HG02943 (cell line): ENCODE measurements around the gene FSTL4.
"Not testable (repeated sequence)": the region's sequence is repeated elsewhere in the genome, so short reads cannot be mapped to it uniquely, and the experiment has no call there.

Experiments
- ATAC-seq: cut with Tn5 transposase; IDR thresholded peaks from one replicate; pipeline ENCODE4 v1.9.1; 2021; ENCODE audit warnings: mild to moderate bottlenecking, low read depth, moderate library complexity; ENCODE audit not compliant: unreplicated experiment

FSTL4 gene

GRCh38 chr5:133461796-133462516 lies 150.4 kb downstream of the FSTL4 start:
- no peak for ATAC-seq

GRCh38 chr5:133460172-133460758 lies 152.1 kb downstream of the FSTL4 start:
- no peak for ATAC-seq

GRCh38 chr5:133459474-133460160 lies 152.7 kb downstream of the FSTL4 start:
- ATAC-seq = no peak

DNA sequence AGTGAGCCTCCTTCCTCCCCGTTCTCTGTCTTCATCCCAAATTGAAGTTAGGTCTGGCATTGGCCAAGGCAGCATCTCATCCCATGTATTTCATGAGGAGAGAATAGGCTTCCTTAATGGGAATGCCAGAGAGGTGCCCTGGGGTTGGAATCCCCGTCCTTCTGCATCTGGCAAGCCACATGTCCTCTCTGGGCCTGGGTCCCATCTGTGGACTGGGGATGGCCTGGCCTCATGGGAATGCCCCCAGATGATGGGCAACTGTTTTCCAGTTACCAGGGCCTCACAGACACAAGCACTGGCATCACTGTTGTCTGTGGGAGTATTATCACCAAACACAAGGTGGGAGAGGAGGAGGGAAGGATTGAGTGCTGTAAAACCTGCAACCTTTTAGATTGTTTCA lies 153.9 kb downstream of the FSTL4 start:
- no peak for ATAC-seq

DNA sequence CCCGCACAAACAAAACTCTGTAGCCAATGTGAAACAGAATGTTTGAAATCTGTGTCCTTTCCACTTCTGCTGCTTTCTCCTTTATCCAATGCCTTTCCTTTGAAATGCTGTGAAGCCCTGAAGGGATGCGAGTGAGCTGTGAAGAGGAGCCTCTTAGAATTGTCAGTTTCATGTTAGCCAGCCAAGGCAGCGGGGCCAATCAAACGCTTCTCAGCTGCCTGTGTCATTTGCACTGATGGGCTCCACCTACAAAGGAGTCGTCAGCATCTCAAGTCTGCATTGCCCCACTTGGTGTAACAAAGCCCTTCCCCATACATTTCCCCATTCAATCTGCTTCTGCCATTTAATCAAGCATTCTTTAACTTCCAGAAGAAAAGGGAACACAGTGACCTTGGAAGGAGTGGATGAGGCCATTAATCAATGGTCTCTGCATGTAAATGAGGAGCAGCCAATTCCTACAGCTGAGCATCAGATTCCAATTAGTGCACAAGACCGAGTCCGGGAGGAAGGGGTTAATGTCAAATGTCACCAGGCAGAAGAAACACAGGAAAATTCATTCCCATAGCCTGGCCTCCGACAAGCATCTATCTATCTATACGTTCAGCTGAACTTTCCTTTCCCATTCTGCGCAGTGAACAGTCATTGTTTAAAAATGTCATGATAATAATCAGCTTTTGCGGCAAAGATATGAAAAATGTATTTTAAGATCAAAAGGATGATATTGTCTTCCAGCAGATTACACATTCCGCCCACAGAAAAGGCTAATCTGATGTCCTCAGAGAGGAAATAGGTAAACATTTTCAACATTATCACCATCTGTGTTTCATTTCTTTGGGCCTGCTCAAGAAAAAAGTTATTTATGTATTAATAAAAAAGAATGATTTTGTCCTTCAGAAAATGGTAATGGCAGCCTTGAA lies 154.6 kb downstream of the FSTL4 start:
- ATAC-seq = no peak

GRCh38 chr5:133456933-133457402 lies 155.4 kb downstream of the FSTL4 start:
- ATAC-seq = no peak

DNA sequence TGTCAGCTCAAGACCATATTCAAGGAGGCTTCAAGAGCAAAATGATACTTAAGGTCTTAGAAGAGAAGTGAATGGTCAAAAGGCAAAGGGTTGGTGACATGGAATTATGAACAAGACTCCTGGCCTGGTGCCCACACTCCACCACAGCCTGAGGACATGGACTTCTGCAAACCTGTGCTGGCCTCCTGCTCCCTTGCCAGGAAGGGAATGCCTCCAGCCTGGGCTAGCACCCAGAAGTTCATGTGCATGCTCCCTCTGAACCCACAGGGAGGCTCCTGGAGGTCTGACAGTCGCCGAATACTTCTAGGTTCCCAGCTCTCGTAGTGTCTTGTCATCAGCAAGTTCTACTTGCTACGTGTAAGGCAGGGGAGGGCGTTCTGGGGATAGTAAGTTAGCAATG lies 156.7 kb downstream of the FSTL4 start:
- no peak for ATAC-seq

- ATAC-seq = no peak
Observed at GRCh38 chr5:133454442-133454841, 157.9 kb downstream of the FSTL4 start.

DNA sequence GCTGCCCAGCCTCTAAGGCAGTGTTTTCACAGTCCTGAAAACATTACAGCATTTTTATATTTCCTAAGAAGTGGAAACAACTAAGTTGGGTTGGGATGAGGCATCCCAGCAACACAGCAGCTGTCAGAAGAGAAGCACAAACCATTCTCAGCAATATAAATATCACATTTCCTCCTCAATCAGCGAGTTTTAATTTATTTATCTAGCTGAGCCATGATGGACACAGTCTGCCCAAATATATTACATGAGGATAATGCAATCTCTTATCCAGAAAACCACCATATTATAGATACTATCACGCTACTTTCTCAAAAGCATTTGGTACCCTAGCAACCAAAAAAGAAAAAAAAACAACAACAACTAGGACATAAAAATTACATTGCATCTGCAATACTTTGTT lies 158.5 kb downstream of the FSTL4 start:
- ATAC-seq = no peak

GRCh38 chr5:133453084-133453780 lies 159.1 kb downstream of the FSTL4 start:
- ATAC-seq = no peak

DNA sequence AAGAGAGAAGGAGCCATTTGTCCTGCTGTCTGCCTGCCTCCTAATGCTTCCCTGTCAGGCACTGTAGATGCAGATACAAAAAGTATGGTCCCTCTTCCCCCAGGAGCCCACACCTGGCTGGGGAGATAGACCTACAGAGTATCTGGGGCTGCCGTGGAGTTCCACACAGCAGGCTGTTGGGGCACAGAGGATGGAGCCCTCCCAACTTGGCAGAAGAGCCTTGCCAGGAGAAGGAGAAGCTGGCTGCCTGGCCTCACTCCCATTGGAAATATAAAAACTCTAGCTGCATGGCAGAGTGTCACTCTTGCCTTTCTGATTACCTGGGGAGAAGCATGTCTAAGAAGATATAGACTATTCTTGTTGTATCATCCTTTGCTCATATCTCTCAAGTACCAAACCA lies 160.4 kb downstream of the FSTL4 start:
- ATAC-seq = no peak

- no peak for ATAC-seq
Observed at GRCh38 chr5:133450286-133450685, 162.1 kb downstream of the FSTL4 start.

DNA sequence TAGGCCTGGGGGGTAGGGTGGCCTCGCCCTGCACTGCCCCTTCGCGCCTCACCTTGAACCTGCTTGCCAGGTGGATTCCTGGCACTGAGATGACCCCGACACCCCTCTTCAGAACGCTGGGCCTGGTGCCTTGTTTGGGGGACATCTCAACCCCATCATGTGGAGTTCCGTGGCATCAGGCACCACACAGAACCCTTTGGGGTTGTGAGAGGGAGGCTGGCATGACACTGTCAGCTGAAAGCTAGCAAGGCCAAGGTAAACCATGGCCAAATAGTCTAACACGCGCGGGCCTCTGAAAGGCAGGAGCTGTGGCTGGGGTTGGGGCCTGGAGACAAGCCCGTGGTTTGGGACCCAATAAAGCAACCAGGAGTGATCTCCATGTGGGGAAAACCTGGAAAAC lies 163.2 kb downstream of the FSTL4 start:
- ATAC-seq = no peak

DNA sequence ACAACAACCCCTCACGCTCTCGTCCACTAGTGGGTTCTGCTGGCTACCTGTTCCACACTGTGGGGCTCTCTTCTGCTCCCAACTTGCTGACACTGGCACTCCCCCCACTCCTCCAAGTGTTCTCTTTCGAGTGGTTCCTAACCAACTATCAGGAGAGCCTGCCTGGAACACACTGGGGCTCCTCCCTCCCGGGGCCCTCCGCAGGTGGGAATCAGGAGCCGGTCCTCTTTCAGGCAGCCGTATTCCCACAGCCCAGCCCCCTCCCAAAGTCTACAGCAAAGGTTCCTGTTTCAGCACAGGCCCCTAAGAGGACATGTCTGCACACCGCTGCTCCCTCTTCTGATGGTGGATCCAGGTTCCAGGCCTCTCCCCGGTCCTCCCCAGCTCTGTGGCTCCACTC lies 165.9 kb downstream of the FSTL4 start:
- no peak for ATAC-seq

GRCh38 chr5:133445744-133446143 lies 166.6 kb downstream of the FSTL4 start:
- no peak for ATAC-seq

DNA sequence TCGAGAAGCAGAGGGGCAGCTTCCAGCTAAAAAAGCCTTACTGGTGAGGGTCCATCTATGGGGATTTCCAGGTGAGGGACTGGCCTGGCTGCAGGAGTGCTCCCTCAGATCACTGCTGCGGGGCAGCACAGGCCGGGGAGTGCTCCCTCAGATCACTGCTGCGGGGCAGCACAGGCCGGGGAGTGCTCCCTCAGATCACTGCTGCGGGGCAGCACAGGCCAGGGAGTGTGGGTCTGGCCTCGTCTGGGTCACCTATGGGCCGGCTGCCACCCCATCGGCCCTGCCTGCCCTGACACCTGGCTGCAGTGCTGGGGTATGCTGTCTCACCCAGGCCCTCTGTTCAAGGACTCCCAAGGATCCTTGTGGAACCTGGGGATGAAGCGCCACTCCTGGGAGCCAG lies 167.1 kb downstream of the FSTL4 start:
- ATAC-seq = not testable (repeated sequence)

GRCh38 chr5:133444711-133445110 lies 167.6 kb downstream of the FSTL4 start:
- ATAC-seq = no peak

- no peak for ATAC-seq
Observed at GRCh38 chr5:133441166-133441815, 171.1 kb downstream of the FSTL4 start.

DNA sequence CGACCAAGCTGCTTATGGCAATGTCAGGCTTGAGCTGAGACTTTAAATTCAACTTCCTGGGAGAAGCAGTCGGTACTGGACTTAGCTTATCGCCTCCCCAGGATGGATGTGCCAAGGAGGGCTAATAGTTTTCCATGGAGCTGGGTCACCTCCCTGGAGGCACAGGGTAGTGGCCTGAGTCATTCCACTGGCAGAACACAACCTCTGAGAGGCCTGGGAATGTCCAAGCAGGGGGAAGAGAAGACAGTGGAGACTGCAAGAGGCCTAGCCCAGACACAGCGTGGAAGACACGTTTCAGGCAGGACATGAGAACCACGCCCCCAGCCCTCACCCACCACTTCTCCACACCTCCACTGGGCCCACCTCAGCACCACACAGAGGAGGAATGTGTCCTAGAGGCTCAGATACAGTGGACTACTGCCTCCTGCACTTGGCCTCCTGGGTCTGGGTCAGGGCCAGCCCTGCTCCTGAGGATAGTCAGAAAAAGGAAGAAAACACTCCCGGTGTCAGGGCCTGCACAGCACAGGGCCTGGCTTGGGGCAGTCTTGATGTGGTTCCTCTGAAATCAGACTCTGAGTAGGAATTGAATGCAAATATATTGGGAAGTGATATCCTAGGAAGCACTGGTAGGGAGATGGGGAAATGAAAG lies 171.8 kb downstream of the FSTL4 start:
- no peak for ATAC-seq
